Testis (tissue), 5 donors: ENCODE data around the gene SNX7. TPM values are rescaled to one million over a fixed set of nuclear protein-coding genes. Genes with fewer than 3 reads are reported as not detected.
A peak's percentile ranks its signal among the peaks of the same experiment; 100 is the strongest.

Experiments
- DNase-seq: peaks from one replicate; pipeline ENCODE4 v3.0.0-alpha.2; 2019
- H3K27ac ChIP-seq, 2 donors: fragments of 200-600 bp; sonication (generic); one replicate each; pipeline ENCODE4 v1.5.1; 2019
- H3K27me3 ChIP-seq: fragments of 200-600 bp; sonication (generic); one replicate; pipeline ENCODE4 v1.5.1; 2019
- H3K36me3 ChIP-seq: fragments of 200-600 bp; sonication (generic); one replicate; pipeline ENCODE4 v1.5.1; 2017; ENCODE audit warnings: low read depth; ENCODE audit errors: missing control alignments
- H3K4me1 ChIP-seq: fragments of 200-600 bp; sonication (generic); one replicate; pipeline ENCODE4 v1.5.1; 2019
- H3K4me3 ChIP-seq, 2 donors: fragments of 200-600 bp; sonication (generic); one replicate each; pipeline ENCODE4 v1.5.1; 2017 to 2019
- H3K9me3 ChIP-seq: fragments of 200-600 bp; sonication (generic); one replicate; pipeline ENCODE4 v1.5.1; 2017
- CTCF ChIP-seq, 3 experiments: fragments of 450-650 bp in 2 of 3; fragments of 200-600 bp in 1 of 3; sonication (generic) in 1 of 3; IDR thresholded peaks; one replicate each; pipeline ENCODE4 v1.5.1; 2016 to 2019; ENCODE audit warnings: antibody characterized with exemption in 3 of 3, mild to moderate bottlenecking in 2 of 3, moderate library complexity in 1 of 3
- POLR2A ChIP-seq: fragments of 450-650 bp; IDR thresholded peaks from one replicate; pipeline ENCODE4 v1.6.1; 2017; ENCODE audit warnings: antibody characterized with exemption, mild to moderate bottlenecking, moderate library complexity
- WGBS, 2 donors: methylation state at CpG; one replicate each; pipeline ENCODE4 v1.1.5; 2018; 5-methylcytosine and 5-hydroxymethylcytosine counted together
- intact Hi-C: fragments of 100-400 bp; cut with DNase I; formaldehyde crosslinking; loops from one replicate; pipeline ENCODE4 v1.15.1; 2023; ENCODE audit warnings: low total_unique reads
- long read RNA-seq, 2 donors: transcript quantifications; one replicate each; lab custom pipeline, GENCODE V29; 2026
- polyA plus RNA-seq: library from polyadenylated mRNA; stranded (reverse); fragments of 350-450 nt; fragmentation: Illumina TruSeq; extraction: RNeasy Lipid Tissue Mini Kit (QIAGEN cat#74804); gene quantifications from one replicate; pipeline ENCODE4 v1.2.3, GENCODE V29; 2014; ENCODE audit warnings: low read depth, low replicate concordance; ENCODE audit not compliant: insufficient read depth
- total RNA-seq, 2 donors: library from RNA; depleted of rRNA; stranded (reverse); fragments of >200 nt; gene quantifications; one replicate each; pipeline ENCODE4 v1.2.3, GENCODE V29; 2016

The SNX7 gene
- 10 to 100 TPM; 32.0 to 36.2 TPM for total RNA-seq
- polyA plus RNA-seq = 29.7 TPM
- long read RNA-seq, donor 1, transcript SNX7-201 (9 exons, 1,734 nt) = major isoform, 26 of 70 reads
- long read RNA-seq, donor 1, partial matches to known transcripts = 44 of 70 reads
- long read RNA-seq, donor 1, other reads (novel, unspliced or antisense) = 0 of 70 reads
- long read RNA-seq, donor 2, transcript SNX7-201 (9 exons, 1,734 nt) = major isoform, 20 of 37 reads
- long read RNA-seq, donor 2, partial matches to known transcripts = 16 of 37 reads
- long read RNA-seq, donor 2, other reads (novel, unspliced or antisense) = 0 of 37 reads

- intact Hi-C loops = no loop called here
- WGBS, 2 donors = 0 to 1% methylated on average over 11 to 53 of the region's 80 CpGs
- no peaks in the 10 kb centered on the region for H3K36me3 ChIP-seq
These were observed at the start of gene SNX7 for GRCh38 chr1:98661544-98662355. TSS of gene SNX7 (plus strand) at chr1:98661721. CDS start at chr1:98661732, 11 bp downstream.

GRCh38 chr1:98637316-98637715, 24.2 kb upstream of the SNX7 start:
- Histone ChIP-seq H3K27ac (no peak overlapping the region), H3K4me1 (no peaks in the 10 kb centered on the region), H3K9me3 (no peaks in the 10 kb centered on the region), H3K36me3 (no peaks in the 10 kb centered on the region), H3K4me3 (no peak overlapping the region), H3K27me3 (no peaks in the 10 kb centered on the region)
- WGBS, 2 donors = 71 to 83% methylated on average over 1 to 2 of the region's 2 CpGs
- intact Hi-C loops = no loop called here
- TF ChIP-seq CTCF (IDR thresholded peaks at IDR 0.05) (no peak), POLR2A (no peak)
- DNase-seq = no peak

More at GRCh38 chr1:98661544-98662355, at the start of gene SNX7:
- Histone ChIP-seq H3K27ac (peak within 1 kb of the TSS; percentile 88 to 96), H3K9me3 (no peaks in the 10 kb centered on the region), H3K4me3 (peak within 1 kb of the TSS; percentile 75 to 88), H3K27me3 (no peaks in the 10 kb centered on the region), H3K4me1 (peaks cover 17% of the 10 kb centered on the region)
- peak; percentile 84 for DNase-seq
- peak in 1 of 3 experiments; percentile 10 for TF ChIP-seq CTCF (IDR thresholded peaks at IDR 0.05)
- no peak for TF ChIP-seq POLR2A

DNA sequence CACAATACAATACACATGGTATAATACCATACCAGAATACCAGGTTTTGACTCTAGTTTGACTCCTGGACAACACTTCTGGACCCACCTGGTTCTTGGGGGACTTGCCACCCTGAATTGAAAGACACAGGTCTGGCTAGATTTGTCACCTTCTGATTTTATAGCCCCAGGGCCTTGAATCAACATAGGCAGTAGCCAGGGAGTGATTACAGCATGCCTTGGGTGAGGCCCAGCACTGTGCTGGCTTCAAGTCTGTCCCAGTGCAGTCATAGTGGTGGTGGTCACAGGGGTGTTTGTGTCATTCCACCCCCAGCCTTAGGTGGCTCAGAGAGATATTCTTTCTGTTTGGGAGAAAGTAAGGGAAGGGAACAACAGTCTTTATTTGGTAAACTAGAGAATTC, 23.3 kb upstream of the SNX7 start:
- Histone ChIP-seq H3K4me1 (no peaks in the 10 kb centered on the region), H3K36me3 (no peaks in the 10 kb centered on the region), H3K27me3 (no peaks in the 10 kb centered on the region), H3K9me3 (no peaks in the 10 kb centered on the region), H3K27ac (no peak overlapping the region), H3K4me3 (no peak overlapping the region)
- TF ChIP-seq CTCF (IDR thresholded peaks at IDR 0.05) (no peak), POLR2A (no peak)
- intact Hi-C loops = no loop called here
- no peak for DNase-seq

GRCh38 chr1:98644510-98644909, 17.0 kb upstream of the SNX7 start:
- TF ChIP-seq CTCF (IDR thresholded peaks at IDR 0.05) (no peak), POLR2A (no peak)
- no peak for DNase-seq
- intact Hi-C loops = no loop called here
- Histone ChIP-seq H3K36me3 (no peaks in the 10 kb centered on the region), H3K4me1 (no peaks in the 10 kb centered on the region), H3K27ac (no peak overlapping the region), H3K9me3 (no peaks in the 10 kb centered on the region), H3K27me3 (no peaks in the 10 kb centered on the region), H3K4me3 (no peak overlapping the region)
- WGBS, 2 donors = 85 to 91% methylated on average over 2 of the region's 2 CpGs
